ENCODE data around the gene OTUB1.

- TF ChIP-seq ZNF274 (IDR thresholded peaks at IDR 0.05; ENCODE audit: low read depth, low read length), result no peak
- no peak for TF ChIP-seq CTCF (IDR thresholded peaks at IDR 0.05 in 2 of 3, conservative IDR thresholded peaks at IDR 0.05 in 1 of 3; ENCODE audit: borderline replicate concordance in 1 of 3, insufficient read depth in 1 of 3, low read depth in 2 of 3, low read length in 2 of 3)
- TF ChIP-seq, protein P1, sequence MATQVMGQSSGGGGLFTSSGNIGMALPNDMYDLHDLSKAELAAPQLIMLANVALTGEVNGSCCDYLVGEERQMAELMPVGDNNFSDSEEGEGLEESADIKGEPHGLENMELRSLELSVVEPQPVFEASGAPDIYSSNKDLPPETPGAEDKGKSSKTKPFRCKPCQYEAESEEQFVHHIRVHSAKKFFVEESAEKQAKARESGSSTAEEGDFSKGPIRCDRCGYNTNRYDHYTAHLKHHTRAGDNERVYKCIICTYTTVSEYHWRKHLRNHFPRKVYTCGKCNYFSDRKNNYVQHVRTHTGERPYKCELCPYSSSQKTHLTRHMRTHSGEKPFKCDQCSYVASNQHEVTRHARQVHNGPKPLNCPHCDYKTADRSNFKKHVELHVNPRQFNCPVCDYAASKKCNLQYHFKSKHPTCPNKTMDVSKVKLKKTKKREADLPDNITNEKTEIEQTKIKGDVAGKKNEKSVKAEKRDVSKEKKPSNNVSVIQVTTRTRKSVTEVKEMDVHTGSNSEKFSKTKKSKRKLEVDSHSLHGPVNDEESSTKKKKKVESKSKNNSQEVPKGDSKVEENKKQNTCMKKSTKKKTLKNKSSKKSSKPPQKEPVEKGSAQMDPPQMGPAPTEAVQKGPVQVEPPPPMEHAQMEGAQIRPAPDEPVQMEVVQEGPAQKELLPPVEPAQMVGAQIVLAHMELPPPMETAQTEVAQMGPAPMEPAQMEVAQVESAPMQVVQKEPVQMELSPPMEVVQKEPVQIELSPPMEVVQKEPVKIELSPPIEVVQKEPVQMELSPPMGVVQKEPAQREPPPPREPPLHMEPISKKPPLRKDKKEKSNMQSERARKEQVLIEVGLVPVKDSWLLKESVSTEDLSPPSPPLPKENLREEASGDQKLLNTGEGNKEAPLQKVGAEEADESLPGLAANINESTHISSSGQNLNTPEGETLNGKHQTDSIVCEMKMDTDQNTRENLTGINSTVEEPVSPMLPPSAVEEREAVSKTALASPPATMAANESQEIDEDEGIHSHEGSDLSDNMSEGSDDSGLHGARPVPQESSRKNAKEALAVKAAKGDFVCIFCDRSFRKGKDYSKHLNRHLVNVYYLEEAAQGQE (IDR thresholded peaks at IDR 0.05; ENCODE audit: low read depth), result no peak
- no peak for TF ChIP-seq POLR2A (IDR thresholded peaks at IDR 0.05; ENCODE audit: borderline replicate concordance, extremely low read depth, insufficient read depth, insufficient read length)
- TF ChIP-seq CEBPB (IDR thresholded peaks at IDR 0.05; ENCODE audit: low read depth), result no peak
- TF ChIP-seq TCF7L2 (IDR thresholded peaks at IDR 0.05; ENCODE audit: borderline replicate concordance, extremely low read depth, insufficient read depth, insufficient read length), result no peak
- no peak for TF ChIP-seq EZH2phosphoT487 (IDR thresholded peaks at IDR 0.05; ENCODE audit: borderline replicate concordance)
- no peak for TF ChIP-seq EGR1 (IDR thresholded peaks at IDR 0.05; ENCODE audit: low read depth)
- TF ChIP-seq JUND (IDR thresholded peaks at IDR 0.05), result no peak
- TF ChIP-seq YY1 (IDR thresholded peaks at IDR 0.05; ENCODE audit: extremely low read depth, insufficient replicate concordance, low read depth, low read length), result no peak
- TF ChIP-seq, protein P2, sequence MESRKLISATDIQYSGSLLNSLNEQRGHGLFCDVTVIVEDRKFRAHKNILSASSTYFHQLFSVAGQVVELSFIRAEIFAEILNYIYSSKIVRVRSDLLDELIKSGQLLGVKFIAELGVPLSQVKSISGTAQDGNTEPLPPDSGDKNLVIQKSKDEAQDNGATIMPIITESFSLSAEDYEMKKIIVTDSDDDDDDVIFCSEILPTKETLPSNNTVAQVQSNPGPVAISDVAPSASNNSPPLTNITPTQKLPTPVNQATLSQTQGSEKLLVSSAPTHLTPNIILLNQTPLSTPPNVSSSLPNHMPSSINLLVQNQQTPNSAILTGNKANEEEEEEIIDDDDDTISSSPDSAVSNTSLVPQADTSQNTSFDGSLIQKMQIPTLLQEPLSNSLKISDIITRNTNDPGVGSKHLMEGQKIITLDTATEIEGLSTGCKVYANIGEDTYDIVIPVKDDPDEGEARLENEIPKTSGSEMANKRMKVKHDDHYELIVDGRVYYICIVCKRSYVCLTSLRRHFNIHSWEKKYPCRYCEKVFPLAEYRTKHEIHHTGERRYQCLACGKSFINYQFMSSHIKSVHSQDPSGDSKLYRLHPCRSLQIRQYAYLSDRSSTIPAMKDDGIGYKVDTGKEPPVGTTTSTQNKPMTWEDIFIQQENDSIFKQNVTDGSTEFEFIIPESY (IDR thresholded peaks at IDR 0.05; ENCODE audit: extremely low read depth, insufficient replicate concordance, low read length), result no peak
- TF ChIP-seq ELF1 (IDR thresholded peaks at IDR 0.05; ENCODE audit: borderline replicate concordance, low read depth), result no peak
Observed at GRCh38 chr11:63998558-63999348, 12.5 kb downstream of the OTUB1 start.
